K562 (cell line): Measurements from ENCODE around the gene ABT1. TPM values are rescaled to one million over a fixed set of nuclear protein-coding genes. Genes with fewer than 3 reads are reported as not detected.

Source experiments
- ARID1B ChIP-seq: fragments of 450-650 bp; IDR thresholded peaks from 2 replicates; pipeline ENCODE4 v1.6.1; 2016; ENCODE audit warnings: antibody characterized with exemption, mild to moderate bottlenecking, inconsistent platforms
- ATF2 ChIP-seq: sonication (generic); formaldehyde crosslinking; IDR thresholded peaks from 2 replicates; pipeline ENCODE4 v1.8.1; 2022; ENCODE audit warnings: missing genetic modification reagents
- CHD1 ChIP-seq: fragments of 200-600 bp; sonication (generic); IDR thresholded peaks from one replicate; pipeline ENCODE4 v1.6.1; 2012; ENCODE audit warnings: mild to moderate bottlenecking, moderate library complexity, low read length, inconsistent platforms
- HNRNPUL1 ChIP-seq: fragments of 200-400 bp; formaldehyde crosslinking; IDR thresholded peaks from 2 replicates; pipeline ENCODE4 v1.6.1; 2017; ENCODE audit warnings: low read length
- KLF1 ChIP-seq: fragments of 450-650 bp; IDR thresholded peaks from 2 replicates; pipeline ENCODE4 v1.6.1; 2016; ENCODE audit warnings: missing genetic modification characterization, missing compliant biosample characterization
- KLF16 ChIP-seq: IDR thresholded peaks from 2 replicates; pipeline ENCODE4 v1.6.1; 2016; ENCODE audit warnings: antibody characterized with exemption
- MAX ChIP-seq: sonication (generic); formaldehyde crosslinking; IDR thresholded peaks from 2 replicates; pipeline ENCODE4 v1.9.0; 2022; ENCODE audit warnings: mild to moderate bottlenecking, missing genetic modification reagents
- RNF2 ChIP-seq: sonication (generic); IDR thresholded peaks from 2 replicates; pipeline ENCODE4 v1.6.1; 2016
- SOX6 ChIP-seq: fragments of 450-650 bp; IDR thresholded peaks from 2 replicates; pipeline ENCODE4 v1.6.1; 2014; ENCODE audit warnings: mild to moderate bottlenecking
- TCF3 ChIP-seq: sonication (generic); formaldehyde crosslinking; IDR thresholded peaks from 2 replicates; pipeline ENCODE4 v1.4.0; 2020; ENCODE audit warnings: mild to moderate bottlenecking, missing genetic modification reagents
- ZBTB7A ChIP-seq: IDR thresholded peaks from 2 replicates; pipeline ENCODE4 v1.6.1; 2011; ENCODE audit warnings: low read depth, mild to moderate bottlenecking, low read length, moderate library complexity, borderline replicate concordance; ENCODE audit not compliant: control insufficient read depth
- ZC3H11A ChIP-seq: IDR thresholded peaks from 2 replicates; pipeline ENCODE4 v1.6.1; 2012; ENCODE audit warnings: low read depth, low read length, improper control_type of control experiment
- ZNF384 ChIP-seq: IDR thresholded peaks from 2 replicates; pipeline ENCODE4 v1.6.1; 2012; ENCODE audit warnings: low read depth, low read length, improper control_type of control experiment
- ZNF589 ChIP-seq: fragments of 200-800 bp; sonication (Bioruptor generic); IDR thresholded peaks from 2 replicates; pipeline ENCODE4 v1.6.1; 2016; ENCODE audit warnings: low read depth, missing genetic modification characterization, missing compliant biosample characterization
- polyA plus RNA-seq, 8 experiments: library from polyadenylated mRNA; depleted of rRNA in 4 of 8; stranded (reverse) in 5 of 8; unstranded in 3 of 8; fragments of >200 nt; fragmentation: Nextera tagmentation in 2 of 8; fragmentation: Illumina TruSeq in 1 of 8; extraction: Ambion mirVana in 2 of 8; extraction: Trizol in 1 of 8; gene quantifications; 2 replicates each; pipeline versions ENCODE4 v1.2.1 to v1.2.3, GENCODE V29; 2011 to 2014; ENCODE audit warnings: inconsistent platforms in 1 of 8, missing spikeins in 1 of 8
- total RNA-seq, 7 experiments: library from RNA; depleted of rRNA in 6 of 7; stranded (reverse); fragments of >200 nt in 6 of 7; fragmentation: Illumina TruSeq in 2 of 7; extraction: Trizol in 2 of 7; gene quantifications; 2 replicates each; pipeline versions ENCODE4 v1.2.1 to v1.2.3, GENCODE V29; 2011 to 2021; ENCODE audit warnings: low replicate concordance in 1 of 7
- TF ChIP-seq, protein P1 (sequence below): fragments of 250-450 bp; sonication (Bioruptor Pico); IDR thresholded peaks from 2 replicates; pipeline ENCODE4 v1.8.0; 2021; ENCODE audit warnings: moderate library complexity, mild to moderate bottlenecking, inconsistent platforms
- TF ChIP-seq, protein P2 (sequence below): fragments of 450-650 bp; IDR thresholded peaks from 2 replicates; pipeline ENCODE4 v1.7.0; 2016; ENCODE audit warnings: borderline replicate concordance
- TF ChIP-seq, protein P3 (sequence below): sonication (generic); formaldehyde crosslinking; IDR thresholded peaks from 2 replicates; pipeline ENCODE4 v1.8.0; 2022; ENCODE audit warnings: mild to moderate bottlenecking, missing genetic modification reagents
- TF ChIP-seq, protein P4 (sequence below): sonication (generic); formaldehyde crosslinking; IDR thresholded peaks from 2 replicates; pipeline ENCODE4 v1.5.0; 2020; ENCODE audit warnings: missing genetic modification reagents

ABT1 gene
- total and polyA plus RNA-seq, 9 of the 15 experiments (the other 6 are each of a cell fraction or from before 2014, with no cell fraction given): 8.8 to 52.7 (median 40.7) TPM

GRCh38 chr6:26595669-26596269 is 984 bp upstream of the ABT1 start (continued):
- TF ChIP-seq ATF2 (CRISPR knock-in tag) (no peak), RNF2 (peak; percentile 65), ZNF384 (peak; percentile 74), KLF1 (tag) (0 out of 2 replicates have a peak, but pooled peaks have one; percentile 13), ZBTB7A (peak; percentile 97; the same call in 1 of the 2 replicates), HNRNPUL1 (no peak), TCF3 (CRISPR knock-in tag) (0 out of 2 replicates have a peak, but pooled peaks have one; percentile 31), ZC3H11A (no peak), MAX (CRISPR knock-in tag) (peak; percentile 17), ARID1B (peak; percentile 56; the same call in 1 of the 2 replicates), KLF16 (no peak), CHD1 (no peak), ZNF589 (CRISPR knock-in tag) (no peak), SOX6 (peak; percentile 77)
- TF ChIP-seq, protein P1, sequence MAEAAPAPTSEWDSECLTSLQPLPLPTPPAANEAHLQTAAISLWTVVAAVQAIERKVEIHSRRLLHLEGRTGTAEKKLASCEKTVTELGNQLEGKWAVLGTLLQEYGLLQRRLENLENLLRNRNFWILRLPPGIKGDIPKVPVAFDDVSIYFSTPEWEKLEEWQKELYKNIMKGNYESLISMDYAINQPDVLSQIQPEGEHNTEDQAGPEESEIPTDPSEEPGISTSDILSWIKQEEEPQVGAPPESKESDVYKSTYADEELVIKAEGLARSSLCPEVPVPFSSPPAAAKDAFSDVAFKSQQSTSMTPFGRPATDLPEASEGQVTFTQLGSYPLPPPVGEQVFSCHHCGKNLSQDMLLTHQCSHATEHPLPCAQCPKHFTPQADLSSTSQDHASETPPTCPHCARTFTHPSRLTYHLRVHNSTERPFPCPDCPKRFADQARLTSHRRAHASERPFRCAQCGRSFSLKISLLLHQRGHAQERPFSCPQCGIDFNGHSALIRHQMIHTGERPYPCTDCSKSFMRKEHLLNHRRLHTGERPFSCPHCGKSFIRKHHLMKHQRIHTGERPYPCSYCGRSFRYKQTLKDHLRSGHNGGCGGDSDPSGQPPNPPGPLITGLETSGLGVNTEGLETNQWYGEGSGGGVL: no peak
- TF ChIP-seq, protein P2, sequence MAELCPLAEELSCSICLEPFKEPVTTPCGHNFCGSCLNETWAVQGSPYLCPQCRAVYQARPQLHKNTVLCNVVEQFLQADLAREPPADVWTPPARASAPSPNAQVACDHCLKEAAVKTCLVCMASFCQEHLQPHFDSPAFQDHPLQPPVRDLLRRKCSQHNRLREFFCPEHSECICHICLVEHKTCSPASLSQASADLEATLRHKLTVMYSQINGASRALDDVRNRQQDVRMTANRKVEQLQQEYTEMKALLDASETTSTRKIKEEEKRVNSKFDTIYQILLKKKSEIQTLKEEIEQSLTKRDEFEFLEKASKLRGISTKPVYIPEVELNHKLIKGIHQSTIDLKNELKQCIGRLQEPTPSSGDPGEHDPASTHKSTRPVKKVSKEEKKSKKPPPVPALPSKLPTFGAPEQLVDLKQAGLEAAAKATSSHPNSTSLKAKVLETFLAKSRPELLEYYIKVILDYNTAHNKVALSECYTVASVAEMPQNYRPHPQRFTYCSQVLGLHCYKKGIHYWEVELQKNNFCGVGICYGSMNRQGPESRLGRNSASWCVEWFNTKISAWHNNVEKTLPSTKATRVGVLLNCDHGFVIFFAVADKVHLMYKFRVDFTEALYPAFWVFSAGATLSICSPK: no peak
- TF ChIP-seq, protein P3, sequence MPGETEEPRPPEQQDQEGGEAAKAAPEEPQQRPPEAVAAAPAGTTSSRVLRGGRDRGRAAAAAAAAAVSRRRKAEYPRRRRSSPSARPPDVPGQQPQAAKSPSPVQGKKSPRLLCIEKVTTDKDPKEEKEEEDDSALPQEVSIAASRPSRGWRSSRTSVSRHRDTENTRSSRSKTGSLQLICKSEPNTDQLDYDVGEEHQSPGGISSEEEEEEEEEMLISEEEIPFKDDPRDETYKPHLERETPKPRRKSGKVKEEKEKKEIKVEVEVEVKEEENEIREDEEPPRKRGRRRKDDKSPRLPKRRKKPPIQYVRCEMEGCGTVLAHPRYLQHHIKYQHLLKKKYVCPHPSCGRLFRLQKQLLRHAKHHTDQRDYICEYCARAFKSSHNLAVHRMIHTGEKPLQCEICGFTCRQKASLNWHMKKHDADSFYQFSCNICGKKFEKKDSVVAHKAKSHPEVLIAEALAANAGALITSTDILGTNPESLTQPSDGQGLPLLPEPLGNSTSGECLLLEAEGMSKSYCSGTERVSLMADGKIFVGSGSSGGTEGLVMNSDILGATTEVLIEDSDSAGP: no peak
- TF ChIP-seq, protein P4, sequence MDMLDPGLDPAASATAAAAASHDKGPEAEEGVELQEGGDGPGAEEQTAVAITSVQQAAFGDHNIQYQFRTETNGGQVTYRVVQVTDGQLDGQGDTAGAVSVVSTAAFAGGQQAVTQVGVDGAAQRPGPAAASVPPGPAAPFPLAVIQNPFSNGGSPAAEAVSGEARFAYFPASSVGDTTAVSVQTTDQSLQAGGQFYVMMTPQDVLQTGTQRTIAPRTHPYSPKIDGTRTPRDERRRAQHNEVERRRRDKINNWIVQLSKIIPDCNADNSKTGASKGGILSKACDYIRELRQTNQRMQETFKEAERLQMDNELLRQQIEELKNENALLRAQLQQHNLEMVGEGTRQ: no peak
